Measurements from ENCODE around the gene LMBR1L. TPM values are rescaled to one million over a fixed set of nuclear protein-coding genes. Genes with fewer than 3 reads are reported as not detected.
A peak's percentile ranks its signal among the peaks of the same experiment; 100 is the strongest.

LMBR1L gene
- total and polyA plus RNA-seq, 2 of the 13 experiments (the other 11 are each of a cell fraction or from before 2014, with no cell fraction given) = 12.2 to 65.9 TPM

DNA sequence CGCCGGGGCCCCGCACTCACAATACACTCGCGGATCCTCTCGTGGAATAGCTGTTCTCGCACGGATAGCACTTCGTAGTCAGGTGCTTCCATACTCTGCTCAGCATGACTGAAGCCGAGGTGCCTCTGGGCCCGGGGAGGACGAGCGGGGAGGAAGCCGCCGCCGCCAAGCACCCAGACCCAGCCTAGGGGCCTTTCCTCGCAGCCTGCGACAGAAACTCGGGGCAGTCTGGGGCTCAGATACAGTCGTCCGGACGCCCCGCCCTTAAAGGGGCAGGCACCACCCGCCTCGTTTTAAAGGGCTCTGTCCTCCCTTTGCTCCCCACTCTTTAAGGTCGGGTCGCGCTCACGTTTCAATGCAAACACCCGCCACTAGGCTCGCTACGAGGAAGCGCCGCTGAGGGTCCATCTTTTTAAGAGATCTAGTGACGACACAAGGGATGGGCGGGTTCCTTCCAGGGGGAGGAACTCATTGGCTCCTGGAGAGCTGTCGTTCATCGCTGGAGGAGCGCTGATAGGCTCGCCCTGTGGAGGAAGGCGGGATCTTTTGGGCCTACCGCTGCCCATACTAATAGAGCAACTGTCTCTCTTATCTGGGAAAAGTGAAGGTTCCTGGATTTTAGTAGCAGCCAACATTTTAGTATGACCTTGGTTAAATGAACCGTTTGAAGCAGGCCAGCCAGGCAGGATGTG is at the start of gene LMBR1L (continued):
- TF ChIP-seq, protein P1, sequence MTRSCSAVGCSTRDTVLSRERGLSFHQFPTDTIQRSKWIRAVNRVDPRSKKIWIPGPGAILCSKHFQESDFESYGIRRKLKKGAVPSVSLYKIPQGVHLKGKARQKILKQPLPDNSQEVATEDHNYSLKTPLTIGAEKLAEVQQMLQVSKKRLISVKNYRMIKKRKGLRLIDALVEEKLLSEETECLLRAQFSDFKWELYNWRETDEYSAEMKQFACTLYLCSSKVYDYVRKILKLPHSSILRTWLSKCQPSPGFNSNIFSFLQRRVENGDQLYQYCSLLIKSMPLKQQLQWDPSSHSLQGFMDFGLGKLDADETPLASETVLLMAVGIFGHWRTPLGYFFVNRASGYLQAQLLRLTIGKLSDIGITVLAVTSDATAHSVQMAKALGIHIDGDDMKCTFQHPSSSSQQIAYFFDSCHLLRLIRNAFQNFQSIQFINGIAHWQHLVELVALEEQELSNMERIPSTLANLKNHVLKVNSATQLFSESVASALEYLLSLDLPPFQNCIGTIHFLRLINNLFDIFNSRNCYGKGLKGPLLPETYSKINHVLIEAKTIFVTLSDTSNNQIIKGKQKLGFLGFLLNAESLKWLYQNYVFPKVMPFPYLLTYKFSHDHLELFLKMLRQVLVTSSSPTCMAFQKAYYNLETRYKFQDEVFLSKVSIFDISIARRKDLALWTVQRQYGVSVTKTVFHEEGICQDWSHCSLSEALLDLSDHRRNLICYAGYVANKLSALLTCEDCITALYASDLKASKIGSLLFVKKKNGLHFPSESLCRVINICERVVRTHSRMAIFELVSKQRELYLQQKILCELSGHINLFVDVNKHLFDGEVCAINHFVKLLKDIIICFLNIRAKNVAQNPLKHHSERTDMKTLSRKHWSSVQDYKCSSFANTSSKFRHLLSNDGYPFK (CRISPR knock-in tag; IDR thresholded peaks at IDR 0.05; ENCODE audit: borderline replicate concordance) = peak; percentile 59; the same call in 1 of the 2 replicates
- no peak for TF ChIP-seq ZNF225 (CRISPR knock-in tag; IDR thresholded peaks at IDR 0.05)
- TF ChIP-seq ZNF790 (CRISPR knock-in tag; IDR thresholded peaks at IDR 0.05; ENCODE audit: borderline replicate concordance) = 0 out of 2 replicates have a peak, but pooled peaks have one; percentile 42
- TF ChIP-seq SMARCE1 (IDR thresholded peaks at IDR 0.05; ENCODE audit: borderline replicate concordance) = no peak
- no peak for TF ChIP-seq REXO4 (CRISPR knock-in tag; IDR thresholded peaks at IDR 0.05; ENCODE audit: borderline replicate concordance)
- TF ChIP-seq, protein P2, sequence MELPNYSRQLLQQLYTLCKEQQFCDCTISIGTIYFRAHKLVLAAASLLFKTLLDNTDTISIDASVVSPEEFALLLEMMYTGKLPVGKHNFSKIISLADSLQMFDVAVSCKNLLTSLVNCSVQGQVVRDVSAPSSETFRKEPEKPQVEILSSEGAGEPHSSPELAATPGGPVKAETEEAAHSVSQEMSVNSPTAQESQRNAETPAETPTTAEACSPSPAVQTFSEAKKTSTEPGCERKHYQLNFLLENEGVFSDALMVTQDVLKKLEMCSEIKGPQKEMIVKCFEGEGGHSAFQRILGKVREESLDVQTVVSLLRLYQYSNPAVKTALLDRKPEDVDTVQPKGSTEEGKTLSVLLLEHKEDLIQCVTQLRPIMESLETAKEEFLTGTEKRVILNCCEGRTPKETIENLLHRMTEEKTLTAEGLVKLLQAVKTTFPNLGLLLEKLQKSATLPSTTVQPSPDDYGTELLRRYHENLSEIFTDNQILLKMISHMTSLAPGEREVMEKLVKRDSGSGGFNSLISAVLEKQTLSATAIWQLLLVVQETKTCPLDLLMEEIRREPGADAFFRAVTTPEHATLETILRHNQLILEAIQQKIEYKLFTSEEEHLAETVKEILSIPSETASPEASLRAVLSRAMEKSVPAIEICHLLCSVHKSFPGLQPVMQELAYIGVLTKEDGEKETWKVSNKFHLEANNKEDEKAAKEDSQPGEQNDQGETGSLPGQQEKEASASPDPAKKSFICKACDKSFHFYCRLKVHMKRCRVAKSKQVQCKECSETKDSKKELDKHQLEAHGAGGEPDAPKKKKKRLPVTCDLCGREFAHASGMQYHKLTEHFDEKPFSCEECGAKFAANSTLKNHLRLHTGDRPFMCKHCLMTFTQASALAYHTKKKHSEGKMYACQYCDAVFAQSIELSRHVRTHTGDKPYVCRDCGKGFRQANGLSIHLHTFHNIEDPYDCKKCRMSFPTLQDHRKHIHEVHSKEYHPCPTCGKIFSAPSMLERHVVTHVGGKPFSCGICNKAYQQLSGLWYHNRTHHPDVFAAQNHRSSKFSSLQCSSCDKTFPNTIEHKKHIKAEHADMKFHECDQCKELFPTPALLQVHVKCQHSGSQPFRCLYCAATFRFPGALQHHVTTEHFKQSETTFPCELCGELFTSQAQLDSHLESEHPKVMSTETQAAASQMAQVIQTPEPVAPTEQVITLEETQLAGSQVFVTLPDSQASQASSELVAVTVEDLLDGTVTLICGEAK (IDR thresholded peaks at IDR 0.05) = no peak
- TF ChIP-seq, protein P2 (CRISPR knock-in tag; IDR thresholded peaks at IDR 0.05) = no peak; the same call in 1 of the 2 replicates
- no peak for TF ChIP-seq SSRP1 (CRISPR knock-in tag; IDR thresholded peaks at IDR 0.05)
- TF ChIP-seq SP140L (CRISPR knock-in tag; IDR thresholded peaks at IDR 0.05; ENCODE audit: borderline replicate concordance) = no peak
- TF ChIP-seq, protein P3, sequence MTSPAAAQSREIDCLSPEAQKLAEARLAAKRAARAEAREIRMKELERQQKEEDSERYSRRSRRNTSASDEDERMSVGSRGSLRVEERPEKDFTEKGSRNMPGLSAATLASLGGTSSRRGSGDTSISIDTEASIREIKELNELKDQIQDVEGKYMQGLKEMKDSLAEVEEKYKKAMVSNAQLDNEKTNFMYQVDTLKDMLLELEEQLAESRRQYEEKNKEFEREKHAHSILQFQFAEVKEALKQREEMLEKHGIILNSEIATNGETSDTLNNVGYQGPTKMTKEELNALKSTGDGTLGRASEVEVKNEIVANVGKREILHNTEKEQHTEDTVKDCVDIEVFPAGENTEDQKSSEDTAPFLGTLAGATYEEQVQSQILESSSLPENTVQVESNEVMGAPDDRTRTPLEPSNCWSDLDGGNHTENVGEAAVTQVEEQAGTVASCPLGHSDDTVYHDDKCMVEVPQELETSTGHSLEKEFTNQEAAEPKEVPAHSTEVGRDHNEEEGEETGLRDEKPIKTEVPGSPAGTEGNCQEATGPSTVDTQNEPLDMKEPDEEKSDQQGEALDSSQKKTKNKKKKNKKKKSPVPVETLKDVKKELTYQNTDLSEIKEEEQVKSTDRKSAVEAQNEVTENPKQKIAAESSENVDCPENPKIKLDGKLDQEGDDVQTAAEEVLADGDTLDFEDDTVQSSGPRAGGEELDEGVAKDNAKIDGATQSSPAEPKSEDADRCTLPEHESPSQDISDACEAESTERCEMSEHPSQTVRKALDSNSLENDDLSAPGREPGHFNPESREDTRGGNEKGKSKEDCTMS (CRISPR knock-in tag; conservative IDR thresholded peaks at IDR 0.05) = no peak
- TF ChIP-seq, protein P4, sequence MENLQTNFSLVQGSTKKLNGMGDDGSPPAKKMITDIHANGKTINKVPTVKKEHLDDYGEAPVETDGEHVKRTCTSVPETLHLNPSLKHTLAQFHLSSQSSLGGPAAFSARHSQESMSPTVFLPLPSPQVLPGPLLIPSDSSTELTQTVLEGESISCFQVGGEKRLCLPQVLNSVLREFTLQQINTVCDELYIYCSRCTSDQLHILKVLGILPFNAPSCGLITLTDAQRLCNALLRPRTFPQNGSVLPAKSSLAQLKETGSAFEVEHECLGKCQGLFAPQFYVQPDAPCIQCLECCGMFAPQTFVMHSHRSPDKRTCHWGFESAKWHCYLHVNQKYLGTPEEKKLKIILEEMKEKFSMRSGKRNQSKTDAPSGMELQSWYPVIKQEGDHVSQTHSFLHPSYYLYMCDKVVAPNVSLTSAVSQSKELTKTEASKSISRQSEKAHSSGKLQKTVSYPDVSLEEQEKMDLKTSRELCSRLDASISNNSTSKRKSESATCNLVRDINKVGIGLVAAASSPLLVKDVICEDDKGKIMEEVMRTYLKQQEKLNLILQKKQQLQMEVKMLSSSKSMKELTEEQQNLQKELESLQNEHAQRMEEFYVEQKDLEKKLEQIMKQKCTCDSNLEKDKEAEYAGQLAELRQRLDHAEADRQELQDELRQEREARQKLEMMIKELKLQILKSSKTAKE (CRISPR knock-in tag; IDR thresholded peaks at IDR 0.05; ENCODE audit: borderline replicate concordance) = no peak
